Stimulated activated CD4-positive, alpha-beta T cell treated with anti-CD3 and anti-CD28 coated beads, TNF-alpha, amount 100 ng/mL, for 48 hours (primary cell): ENCODE measurements around the gene HGFAC.

ENCODE experiments used
- DNase-seq, 3 donors: peaks; one replicate each; pipeline ENCODE4 v3.0.0-alpha.2; 2020; ENCODE audit warnings: low read depth in 3 of 3

Gene HGFAC

DNA sequence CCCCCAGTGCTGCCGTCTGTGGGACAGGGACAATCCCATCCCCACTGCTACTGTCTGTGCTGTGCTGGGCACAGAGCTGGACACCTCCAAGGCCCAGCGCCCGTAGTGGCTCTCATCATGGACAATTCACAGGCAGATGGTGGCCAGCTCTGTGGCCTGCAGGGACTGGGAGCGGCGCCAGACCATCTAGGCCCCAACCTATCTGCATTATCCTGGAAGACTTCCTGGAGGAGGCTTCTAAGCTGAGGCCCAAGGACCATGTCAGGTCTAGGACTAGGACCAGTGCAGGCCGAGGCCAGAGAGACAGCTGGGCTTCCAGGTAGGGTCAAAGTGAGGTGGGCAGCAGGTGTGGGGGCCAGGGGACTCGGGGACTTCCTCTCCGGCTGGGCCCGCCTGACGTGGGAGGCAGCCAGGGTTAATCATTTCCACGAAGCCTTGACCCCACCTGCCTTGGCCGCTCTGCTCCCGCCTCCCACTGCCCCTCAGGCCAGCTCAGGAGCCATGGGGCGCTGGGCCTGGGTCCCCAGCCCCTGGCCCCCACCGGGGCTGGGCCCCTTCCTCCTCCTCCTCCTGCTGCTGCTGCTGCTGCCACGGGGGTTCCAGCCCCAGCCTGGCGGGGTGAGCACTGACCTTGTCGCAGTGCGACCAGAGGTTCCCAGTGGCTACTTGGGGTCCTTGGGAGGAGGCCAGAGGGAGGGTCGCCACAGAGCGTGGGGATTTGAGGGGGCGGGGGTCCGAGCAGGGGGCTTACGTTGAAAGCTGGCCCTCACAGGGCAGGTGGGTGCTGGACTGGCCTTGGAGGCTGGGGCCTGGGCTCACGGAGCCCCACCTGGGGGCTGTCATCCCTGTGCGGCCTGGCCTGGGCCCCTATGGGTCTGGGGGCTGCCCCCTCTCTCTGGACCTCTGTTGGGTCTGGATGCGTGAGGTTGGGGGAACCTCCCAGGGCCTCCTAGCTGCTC lies at the start of gene HGFAC:
TSS of gene HGFAC (plus strand) at position 468 of the 959 bp plus-strand sequence. CDS start at position 502, 34 bp downstream.
- DNase-seq, result no peak

DNA sequence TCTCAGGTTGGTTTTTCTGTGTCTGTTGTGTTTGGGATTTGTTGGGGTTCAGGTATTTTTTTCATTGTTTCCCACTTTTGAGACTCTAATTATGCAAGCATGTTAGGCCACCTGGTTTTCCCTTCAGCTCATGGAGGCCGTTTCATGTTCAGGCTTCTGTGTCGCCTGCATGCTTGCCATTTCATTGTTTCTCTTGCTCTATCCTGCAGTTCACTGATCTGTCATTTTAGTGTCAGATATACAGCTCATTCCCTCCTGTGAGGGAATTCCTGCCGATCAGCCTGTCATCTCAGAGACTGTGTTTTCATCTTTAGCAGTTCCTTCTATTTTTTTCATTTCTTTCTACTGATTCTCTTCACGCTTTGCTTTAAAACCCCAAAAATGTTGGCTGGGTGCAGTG lies 49.4 kb upstream of the HGFAC start:
- no peak for DNase-seq

GRCh38 chr4:3393171-3393570 lies 48.6 kb upstream of the HGFAC start:
- DNase-seq, result no peak

DNA sequence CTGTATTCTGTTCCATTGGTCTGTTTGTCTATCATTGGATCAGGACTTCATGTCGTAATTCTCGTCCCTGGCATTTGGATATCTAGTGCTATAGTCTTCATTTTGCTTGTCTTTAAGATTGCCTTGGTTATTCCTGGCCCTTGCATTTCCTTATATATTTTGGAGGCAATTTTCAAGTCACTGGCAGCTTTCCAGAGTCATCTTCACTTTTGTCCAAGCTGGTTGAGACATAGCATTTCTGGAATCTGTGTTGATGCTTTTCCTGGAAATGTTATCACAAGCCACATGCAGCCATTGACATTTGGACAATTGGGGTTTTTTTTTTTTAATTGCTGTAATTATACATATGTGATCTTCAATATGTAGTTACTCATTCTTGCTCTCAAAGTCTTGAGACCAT lies 45.2 kb upstream of the HGFAC start:
- DNase-seq, result no peak

DNA sequence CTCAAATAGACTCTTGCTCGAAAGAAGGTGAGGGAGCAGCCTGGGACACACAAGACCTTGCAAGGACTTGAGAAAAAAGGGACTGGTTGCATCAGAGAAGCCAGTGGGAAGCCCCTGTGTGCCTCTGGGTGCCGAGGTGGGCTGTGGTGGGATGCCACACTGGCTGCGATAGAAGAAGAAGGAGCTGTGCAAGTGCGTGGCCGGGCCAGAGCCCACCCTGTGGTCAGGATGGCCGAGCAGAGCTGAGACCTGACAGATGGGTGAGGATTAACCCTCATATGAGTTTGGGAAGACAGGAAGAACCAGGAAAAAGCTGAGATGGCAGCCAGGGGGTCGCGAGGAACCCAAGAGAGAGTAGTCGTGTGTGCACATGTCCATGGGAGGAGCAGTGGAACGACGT lies 44.6 kb upstream of the HGFAC start:
- no peak for DNase-seq

DNA sequence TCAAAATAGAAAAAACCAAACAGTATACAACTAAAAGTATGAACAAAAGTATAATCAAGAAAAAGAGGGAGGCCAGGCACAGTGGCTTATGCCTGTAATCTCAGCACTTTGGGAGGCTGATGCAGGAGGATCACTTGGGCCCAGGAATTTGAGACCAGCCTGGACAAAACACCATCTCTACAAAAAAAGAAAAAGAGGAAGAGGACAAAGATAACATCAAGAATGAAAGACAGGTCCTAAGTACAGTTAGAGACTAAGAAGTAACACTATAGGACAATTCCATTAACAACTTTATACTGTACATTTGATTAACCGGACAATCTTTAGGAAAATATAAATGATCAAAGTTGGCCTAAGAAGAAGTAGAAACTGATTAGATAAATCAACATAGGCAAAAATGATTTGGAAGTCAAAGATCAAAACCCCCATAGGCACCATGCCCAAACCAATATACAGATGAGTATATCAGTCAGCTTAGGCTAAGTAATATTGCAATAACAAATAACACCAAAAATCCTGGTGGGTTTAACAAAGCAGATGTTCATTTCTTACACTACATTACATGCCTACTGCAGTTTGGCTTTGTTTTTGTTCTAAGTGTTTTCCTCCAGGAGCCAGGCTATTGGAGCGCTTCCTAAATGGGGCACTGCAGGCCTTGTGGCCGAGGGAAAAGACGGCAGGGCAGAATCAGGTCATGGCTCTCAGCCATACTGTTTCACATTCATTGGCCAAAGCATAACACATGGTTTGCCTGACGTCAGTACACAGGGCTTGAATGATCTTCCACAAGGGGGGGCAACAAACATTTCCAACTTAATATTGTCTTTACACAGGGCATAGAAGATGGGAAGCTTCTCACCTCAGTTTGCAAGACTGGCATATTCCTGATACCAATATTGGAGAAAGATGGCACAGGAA lies 42.2 kb upstream of the HGFAC start:
- DNase-seq, result no peak

GRCh38 chr4:3401436-3402171 lies 40.2 kb upstream of the HGFAC start:
- DNase-seq, result no peak

- no peak for DNase-seq
Measured at GRCh38 chr4:3402491-3403347, 39.0 kb upstream of the HGFAC start.

- no peak for DNase-seq
Measured at GRCh38 chr4:3403348-3403906, 38.3 kb upstream of the HGFAC start.

- DNase-seq, result no peak
Measured at GRCh38 chr4:3404546-3404945, 37.2 kb upstream of the HGFAC start.

DNA sequence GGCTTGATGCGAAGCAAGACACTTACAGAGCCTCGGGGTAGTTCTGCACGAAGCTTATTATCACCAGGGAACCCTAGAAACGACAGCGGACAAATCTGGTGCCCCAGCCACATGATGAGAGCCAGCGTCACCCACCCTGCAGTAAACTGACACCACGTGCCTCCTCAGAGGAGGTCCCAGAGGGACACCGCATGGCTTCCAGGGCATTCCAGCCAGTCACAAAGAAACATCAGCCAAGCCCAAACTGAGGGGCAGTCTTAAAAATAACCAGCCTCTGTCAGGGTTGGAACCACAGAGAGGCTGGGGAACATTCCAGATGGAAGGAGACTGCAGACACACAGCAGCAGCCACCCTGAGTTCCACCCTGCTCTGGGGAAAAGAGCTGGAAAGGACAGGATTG lies 36.6 kb upstream of the HGFAC start:
- DNase-seq, result no peak

- DNase-seq, result no peak
Measured at GRCh38 chr4:3406021-3406420, 35.7 kb upstream of the HGFAC start.

DNA sequence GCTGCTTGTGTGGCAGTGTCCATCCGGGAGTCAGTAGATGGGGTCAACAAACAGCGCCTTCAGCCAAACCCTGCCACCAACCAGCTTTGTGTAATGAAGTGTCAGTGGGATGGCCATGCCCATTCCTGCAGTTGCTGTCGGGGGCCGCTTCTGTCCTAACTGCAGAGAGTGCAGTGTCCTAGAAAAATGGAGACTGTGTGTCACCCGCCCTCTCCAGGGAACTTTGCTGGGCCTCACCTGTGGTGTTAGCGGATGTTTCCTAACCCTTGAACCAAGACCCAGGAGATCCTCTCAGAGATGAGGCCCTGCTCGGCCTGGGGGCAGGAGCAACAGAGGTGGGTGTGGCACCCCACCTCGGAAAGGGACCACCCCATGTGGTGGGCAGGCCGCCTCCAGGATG lies 35.3 kb upstream of the HGFAC start:
- DNase-seq, result no peak

GRCh38 chr4:3407171-3407771 lies 34.5 kb upstream of the HGFAC start:
- DNase-seq, result no peak

- DNase-seq, result no peak
Measured at GRCh38 chr4:3407930-3408792, 33.6 kb upstream of the HGFAC start.

DNA sequence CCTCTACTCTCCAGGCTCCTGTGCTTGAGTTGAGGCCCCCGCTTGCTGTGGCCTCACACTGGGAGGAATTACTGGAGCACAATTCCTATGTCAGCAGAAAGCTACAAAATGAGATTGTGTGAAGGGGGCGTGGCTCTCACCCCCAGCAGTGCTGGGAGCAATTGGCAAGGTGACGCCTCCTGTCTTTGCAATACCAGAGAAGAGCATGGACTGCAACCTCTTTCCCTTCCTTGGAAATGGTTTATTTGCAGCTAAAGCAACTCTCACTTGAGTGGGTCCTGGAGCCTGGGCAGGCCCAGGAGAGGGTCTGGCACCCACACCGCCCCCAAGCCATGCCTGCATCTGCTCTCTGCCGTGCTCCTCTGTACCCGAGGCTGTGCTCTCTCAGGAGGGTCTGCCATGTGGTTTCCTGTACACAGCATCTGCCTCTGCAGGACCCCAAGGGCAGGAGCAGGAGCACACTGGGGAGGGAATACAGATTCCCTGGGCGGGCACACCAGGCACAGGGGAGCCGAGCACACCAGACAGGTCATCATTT lies 32.9 kb upstream of the HGFAC start:
- no peak for DNase-seq

DNA sequence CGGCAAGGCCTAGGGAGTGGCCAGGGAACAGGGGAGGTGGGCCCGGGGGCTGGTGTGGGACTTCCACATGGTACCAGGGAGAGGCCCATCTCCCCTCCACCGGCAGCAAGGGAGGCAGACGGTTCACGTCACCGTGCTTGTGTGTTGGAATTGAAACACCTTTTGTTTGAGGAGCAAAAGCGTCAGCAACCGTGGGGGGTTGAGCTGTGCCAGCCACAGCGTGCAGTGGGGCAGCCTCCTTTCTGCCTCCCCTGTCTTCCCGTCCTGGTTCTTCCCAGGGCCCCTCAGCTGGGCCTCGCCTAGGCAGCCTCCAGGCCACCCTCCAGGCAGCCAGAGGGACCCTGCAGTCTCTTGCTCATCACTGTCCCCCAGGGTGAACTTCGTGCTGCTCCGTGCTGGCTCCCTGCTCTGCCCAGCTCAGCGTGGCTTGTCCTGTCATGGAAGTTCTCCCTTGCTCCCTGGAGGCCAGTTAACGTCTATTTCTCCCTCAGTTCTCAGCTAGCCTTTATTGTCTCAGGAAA lies 32.1 kb upstream of the HGFAC start:
- no peak for DNase-seq

DNA sequence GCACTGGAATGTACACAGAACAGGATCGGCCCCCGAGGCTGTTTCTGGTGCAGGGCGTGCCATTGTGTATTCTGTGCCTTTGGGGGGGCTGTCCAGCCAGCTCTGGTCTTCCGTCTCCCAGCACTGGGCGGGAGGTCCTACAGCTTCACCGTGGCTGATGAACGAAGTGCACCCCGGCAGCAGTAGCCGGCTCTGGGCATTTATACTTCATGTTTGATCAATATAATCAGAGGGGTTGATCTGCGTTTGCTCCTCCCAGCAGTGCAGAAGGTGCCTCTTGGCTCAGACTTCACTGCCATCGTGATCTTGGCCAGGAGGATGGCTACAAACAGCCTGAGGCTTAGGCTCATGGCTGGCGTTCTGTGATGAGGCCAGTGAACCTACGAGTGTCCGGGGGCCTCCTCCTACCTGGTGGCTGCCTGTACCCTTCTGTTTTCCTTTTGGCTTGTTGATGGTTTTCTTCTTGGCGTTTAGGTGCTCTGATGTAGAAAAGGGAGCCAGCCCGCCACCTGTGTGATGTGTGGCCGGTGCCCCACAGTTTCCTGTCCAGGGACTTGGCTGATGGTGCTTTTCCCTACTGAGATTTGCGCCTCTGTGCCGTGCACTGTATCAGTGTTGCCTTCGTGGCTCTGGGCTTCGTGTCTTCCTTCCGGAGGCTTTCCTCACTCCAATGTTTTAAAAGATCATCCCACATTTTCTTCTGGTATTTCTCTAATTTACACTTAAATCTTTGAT lies 31.2 kb upstream of the HGFAC start:
- DNase-seq, result no peak
